Measurements from ENCODE around the gene THOP1.

DNA sequence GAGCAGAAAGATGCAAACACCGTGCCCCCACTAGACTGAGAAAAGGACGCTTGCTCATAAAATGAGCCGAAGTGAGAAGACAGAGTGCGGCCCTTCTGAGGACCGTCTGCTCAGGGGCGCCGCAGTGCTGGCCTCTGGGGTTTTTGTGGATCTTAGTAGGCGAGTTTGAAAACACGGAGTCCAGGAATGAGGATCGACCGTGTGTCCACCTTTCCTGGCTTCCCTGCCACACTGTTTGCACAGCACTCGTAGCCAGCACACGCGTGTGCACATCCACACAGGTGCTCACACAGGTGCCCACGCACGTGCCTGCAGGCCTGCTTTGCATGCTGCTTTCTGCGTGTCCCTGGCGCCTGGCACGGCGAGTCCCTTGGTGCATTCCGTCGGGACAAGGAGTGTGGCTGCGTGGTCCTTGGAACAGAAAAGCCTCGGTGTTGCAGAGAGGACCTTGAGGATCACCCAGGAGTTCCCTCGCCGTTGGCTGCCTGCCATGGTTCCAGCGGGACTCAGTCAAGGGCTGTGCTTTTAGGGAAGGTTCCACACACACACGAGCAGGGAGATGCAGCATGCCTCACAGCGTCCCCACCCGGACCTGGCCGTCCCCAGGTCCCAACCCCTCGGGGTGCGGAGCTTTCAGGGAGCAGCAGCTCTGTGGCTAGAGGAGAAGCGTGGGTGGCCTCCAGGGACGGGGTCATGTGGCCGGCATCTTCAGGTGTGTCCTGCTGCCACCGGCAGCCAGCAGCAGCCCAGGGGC is 24.3 kb downstream of the THOP1 start:
- no peak for TF ChIP-seq EP300 (IDR thresholded peaks at IDR 0.05)
- no peak for TF ChIP-seq CTCF (IDR thresholded peaks at IDR 0.05)

All from ovary (tissue), 3 donors.